H1 (cell line): Measurements from ENCODE around the gene SLC1A1. TPM values are rescaled to one million over a fixed set of nuclear protein-coding genes. Genes with fewer than 3 reads are reported as not detected.

Experiments used
- CTCF ChIA-PET: fragments of 300-600 bp; sonication (Branson Sonifier 250); formaldehyde crosslinking; loops from one replicate; lab custom pipeline; 2021; ENCODE audit not compliant: partially characterized antibody; lab: Charles Lee
- POLR2A ChIA-PET: fragments of 300-600 bp; sonication (Branson Sonifier 250); formaldehyde crosslinking; loops from one replicate; lab custom pipeline; 2021; ENCODE audit warnings: inconsistent platforms; ENCODE audit not compliant: partially characterized antibody; lab: Charles Lee
- DNase-seq, 2 experiments: peaks; one replicate each; pipeline versions ENCODE4 v3.0.0 to v3.0.0-alpha.2; 2010 to 2022; ENCODE audit warnings: low spot score in 2 of 2, low read depth in 1 of 2, mixed read lengths in 1 of 2
- FAIRE-seq: peaks from 2 replicates; lab custom pipeline; 2011; peaks lifted over from hg19 to GRCh38; lab: Jason Lieb, UNC
- H2AFZ ChIP-seq: 2 replicates; pipeline ENCODE4 v1.8.1; 2012; ENCODE audit warnings: low read length, inconsistent platforms
- H2AK5ac ChIP-seq: 2 replicates; pipeline ENCODE4 v1.6.1; 2013; ENCODE audit warnings: low read depth, low read length
- H2BK120ac ChIP-seq: replicated peaks from 2 replicates; pipeline ENCODE3; 2013; ENCODE audit warnings: low read depth, low read length, inconsistent platforms
- H2BK12ac ChIP-seq: 2 replicates; pipeline ENCODE4 v1.6.1; 2013; ENCODE audit warnings: low read depth, low read length
- H2BK15ac ChIP-seq: 2 replicates; pipeline ENCODE4 v1.6.1; 2013; ENCODE audit warnings: low read length
- H2BK20ac ChIP-seq: 2 replicates; pipeline ENCODE4 v1.6.1; 2013; ENCODE audit warnings: low read length
- H2BK5ac ChIP-seq: 2 replicates; pipeline ENCODE4 v1.6.1; 2013; ENCODE audit warnings: low read depth, low read length
- H3K14ac ChIP-seq: 2 replicates; pipeline ENCODE4 v1.6.1; 2013; ENCODE audit warnings: inconsistent platforms; ENCODE audit not compliant: insufficient read length
- H3K18ac ChIP-seq: 2 replicates; pipeline ENCODE4 v1.6.1; 2013; ENCODE audit warnings: low read length; ENCODE audit errors: extremely low read depth
- H3K23ac ChIP-seq: 2 replicates; pipeline ENCODE4 v1.6.1; 2013; ENCODE audit warnings: inconsistent platforms; ENCODE audit not compliant: insufficient read length
- H3K23me2 ChIP-seq: 2 replicates; pipeline ENCODE4 v1.6.1; 2013; ENCODE audit warnings: low read depth, low read length
- H3K27ac ChIP-seq: 2 replicates; pipeline ENCODE4 v1.6.1; 2011; ENCODE audit warnings: low read depth, low read length, inconsistent platforms
- H3K27me3 ChIP-seq, 4 experiments: replicated peaks in 1 of 4; 1 replicate in 1 of 4; 2 replicates in 3 of 4; pipeline versions ENCODE4 v1.6.1 to v1.8.1; 2011 to 2013; ENCODE audit warnings: low read length in 3 of 4, mild to moderate bottlenecking in 3 of 4, inconsistent platforms in 2 of 4, mixed read lengths in 2 of 4, moderate library complexity in 1 of 4; ENCODE audit not compliant: control insufficient read depth in 3 of 4, insufficient read depth in 3 of 4; ENCODE audit errors: extremely low read depth in 1 of 4
- H3K36me3 ChIP-seq, 4 experiments: 2 replicates each; pipeline versions ENCODE4 v1.6.1 to v1.8.1; 2011 to 2013; ENCODE audit warnings: mild to moderate bottlenecking in 4 of 4, low read length in 3 of 4, moderate library complexity in 2 of 4, control low read depth in 1 of 4, inconsistent platforms in 1 of 4; ENCODE audit not compliant: insufficient read depth in 4 of 4, control insufficient read depth in 2 of 4
- H3K4ac ChIP-seq: replicated peaks from 2 replicates; pipeline ENCODE3; 2013; ENCODE audit warnings: low read length, low read depth, mixed read lengths, inconsistent platforms; ENCODE audit not compliant: insufficient read length
- H3K4me1 ChIP-seq, 4 experiments: replicated peaks in 1 of 4; 1 replicate in 1 of 4; 2 replicates in 3 of 4; pipeline versions ENCODE4 v1.6.1 to v1.8.1; 2011 to 2013; ENCODE audit warnings: low read length in 3 of 4, inconsistent platforms in 2 of 4, mixed read lengths in 1 of 4; ENCODE audit not compliant: insufficient read depth in 4 of 4, control insufficient read depth in 3 of 4
- H3K4me2 ChIP-seq, 2 experiments: 2 replicates each; pipeline versions ENCODE4 v1.6.1 to v1.8.1; 2011 to 2013; ENCODE audit warnings: low read depth in 2 of 2, low read length in 2 of 2, control low read depth in 1 of 2, inconsistent platforms in 1 of 2, mild to moderate bottlenecking in 1 of 2; ENCODE audit not compliant: insufficient read depth in 1 of 2
- H3K4me3 ChIP-seq, 4 experiments: fragments of 200-600, 300-600 bp in 1 of 4; sonication (generic), shearing (Covaris generic), sonication (Bioruptor Twin) in 1 of 4; 2 replicates each; pipeline versions ENCODE4 v1.5.1 to v1.8.1; 2011 to 2016; ENCODE audit warnings: low read length in 4 of 4, low read depth in 3 of 4, control low read depth in 2 of 4, inconsistent platforms in 2 of 4, mild to moderate bottlenecking in 2 of 4, mixed read lengths in 1 of 4, moderate library complexity in 1 of 4; ENCODE audit not compliant: insufficient read depth in 2 of 4; ENCODE audit errors: extremely low read depth in 1 of 4
- H3K56ac ChIP-seq: replicated peaks from 2 replicates; pipeline ENCODE3; 2013; ENCODE audit warnings: low read depth, mild to moderate bottlenecking, mixed read lengths, low read length, inconsistent platforms; ENCODE audit not compliant: insufficient read length
- H3K79me1 ChIP-seq: 2 replicates; pipeline ENCODE4 v1.6.1; 2013; ENCODE audit warnings: low read depth, low read length, control low read depth
- H3K79me2 ChIP-seq, 2 experiments: 2 replicates each; pipeline versions ENCODE4 v1.6.1 to v1.8.1; 2012 to 2013; ENCODE audit warnings: low read length in 2 of 2, mild to moderate bottlenecking in 2 of 2, inconsistent platforms in 1 of 2; ENCODE audit not compliant: insufficient read depth in 2 of 2, control insufficient read depth in 1 of 2
- H3K9ac ChIP-seq, 4 experiments: replicated peaks in 1 of 4; 1 replicate in 1 of 4; 2 replicates in 3 of 4; pipeline versions ENCODE4 v1.6.1 to v1.8.1; 2011 to 2013; ENCODE audit warnings: low read depth in 3 of 4, low read length in 3 of 4, control low read depth in 2 of 4, mild to moderate bottlenecking in 2 of 4, moderate library complexity in 2 of 4, inconsistent platforms in 1 of 4; ENCODE audit errors: extremely low read depth in 1 of 4
- H3K9me3 ChIP-seq, 2 experiments: 2 replicates each; pipeline versions ENCODE4 v1.6.1 to v1.8.1; 2012 to 2013; ENCODE audit warnings: mild to moderate bottlenecking in 2 of 2, moderate library complexity in 2 of 2, control low read depth in 1 of 2, inconsistent platforms in 1 of 2, low read depth in 1 of 2, low read length in 1 of 2, mixed read lengths in 1 of 2; ENCODE audit not compliant: insufficient read depth in 2 of 2
- H4K20me1 ChIP-seq, 2 experiments: replicated peaks in 1 of 2; 2 replicates each; pipeline versions ENCODE3 to v1.8.1; 2011 to 2013; ENCODE audit warnings: inconsistent platforms in 2 of 2, low read length in 2 of 2, mild to moderate bottlenecking in 1 of 2; ENCODE audit not compliant: insufficient read depth in 2 of 2, control insufficient read depth in 1 of 2
- H4K5ac ChIP-seq: 2 replicates; pipeline ENCODE4 v1.6.1; 2013; ENCODE audit warnings: low read length, low read depth, mixed read lengths, inconsistent platforms; ENCODE audit not compliant: insufficient read length
- H4K8ac ChIP-seq: 2 replicates; pipeline ENCODE4 v1.8.0; 2013; ENCODE audit warnings: mild to moderate bottlenecking, moderate library complexity, low read length, inconsistent platforms; ENCODE audit not compliant: insufficient read depth; ENCODE audit errors: extremely low read depth
- H4K91ac ChIP-seq: replicated peaks from 2 replicates; pipeline ENCODE3; 2013; ENCODE audit warnings: low read length, mixed read lengths, inconsistent platforms; ENCODE audit not compliant: insufficient read length
- CBX8 ChIP-seq: fragments of 300-800, 300-1000 bp; sonication (generic); IDR thresholded peaks from 2 replicates; pipeline ENCODE4 v1.7.1; 2016; ENCODE audit warnings: low read depth, low read length, borderline replicate concordance
- CEBPB ChIP-seq: IDR thresholded peaks from 2 replicates; pipeline ENCODE4 v1.6.1; 2012; ENCODE audit warnings: low read depth, low read length
- KDM5A ChIP-seq: fragments of 200-600 bp; IDR thresholded peaks from 2 replicates; pipeline ENCODE4 v1.7.1; 2012; ENCODE audit warnings: mild to moderate bottlenecking, low read length, inconsistent platforms, mixed read lengths
- POU5F1 ChIP-seq: IDR thresholded peaks from 2 replicates; pipeline ENCODE4 v1.6.1; 2011; ENCODE audit warnings: low read depth, mild to moderate bottlenecking, low read length, moderate library complexity
- TEAD4 ChIP-seq: IDR thresholded peaks from 2 replicates; pipeline ENCODE4 v1.6.1; 2012; ENCODE audit warnings: low read depth, low read length, inconsistent platforms, mixed read lengths
- USF2 ChIP-seq: IDR thresholded peaks from 2 replicates; pipeline ENCODE4 v1.6.1; 2011; ENCODE audit warnings: low read length, improper control_type of control experiment
- WGBS, 2 experiments: shearing (Covaris generic) in 1 of 2; methylation state at CpG; one replicate each; pipeline versions ENCODE4 v1.1.6 to v1.1.7; 2013 to 2015; ENCODE audit warnings: low lambda C conversion rate in 2 of 2, mixed read lengths in 2 of 2, inconsistent platforms in 1 of 2, low coverage in 1 of 2, missing lambda C conversion rate in 1 of 2; ENCODE audit not compliant: insufficient replicate concordance in 2 of 2, insufficient coverage in 1 of 2, insufficient read length in 1 of 2; ENCODE audit errors: extremely low coverage in 1 of 2, missing lambda C conversion rate in 1 of 2; 5-methylcytosine and 5-hydroxymethylcytosine counted together
- polyA plus RNA-seq, 7 experiments: library from polyadenylated mRNA; depleted of rRNA in 3 of 7; stranded (reverse) in 5 of 7; unstranded in 2 of 7; fragments of >200 nt in 5 of 7; fragments of 200-250 nt in 2 of 7; gene quantifications; 1 replicate in 5 of 7; 2 replicates in 1 of 7; 4 replicates in 1 of 7; pipeline versions ENCODE4 v1.2.1 to v1.2.3, GENCODE V29; 2011 to 2013; ENCODE audit warnings: missing spikeins in 2 of 7, mixed read lengths in 2 of 7
- total RNA-seq: library from RNA; stranded (reverse); fragmentation: NEBNext Ultra II Directional; extraction: Animal tissue kit (Norgen Biotek cat#: 25700); gene quantifications from 2 replicates; pipeline ENCODE4 v1.2.1, GENCODE V29; 2021

Gene SLC1A1
- total and polyA plus RNA-seq, 2 of the 8 experiments (the other 6 are each of a cell fraction or from before 2014, with no cell fraction given) = 4.7 to 11.7 TPM

GRCh38 chr9:4461437-4461836, 28.8 kb upstream of the SLC1A1 start:
- Histone ChIP-seq H3K27ac (no peak overlapping the region), H3K79me2 (no peaks in the 10 kb centered on the region), H2BK15ac (no peak overlapping the region), H3K23ac (no peak overlapping the region), H3K4me1 (no peaks in the 10 kb centered on the region), H3K36me3 (no peaks in the 10 kb centered on the region), H2AFZ (no peak overlapping the region), H4K91ac (no peak overlapping the region), H2BK12ac (no peak overlapping the region), H3K18ac (no peak overlapping the region), H3K23me2 (no peaks in the 10 kb centered on the region), H4K20me1 (no peaks in the 10 kb centered on the region), H3K4me2 (no peak overlapping the region), H3K27me3 (no peaks in the 10 kb centered on the region), H3K9me3 (peaks cover 0 to under 1% of the 10 kb centered on the region in 2 experiments; a peak in 1 of 4 replicates), H2BK120ac (no peak overlapping the region), H2AK5ac (no peak overlapping the region), H3K9ac (no peak overlapping the region), H3K56ac (no peak overlapping the region), H4K8ac (no peak overlapping the region), H2BK5ac (no peak overlapping the region), H2BK20ac (no peak overlapping the region), H3K4ac (no peak overlapping the region), H3K79me1 (no peaks in the 10 kb centered on the region), H3K14ac (no peak overlapping the region), H4K5ac (no peak overlapping the region), H3K4me3 (no peak overlapping the region)
- FAIRE-seq = no peak
- ChIA-PET POLR2A (no interaction called here), CTCF (interaction anchor here (1.1 kb wide), 1 partner anchor 13 kb away, joined by 3 read pairs; no protein-coding TSS in a partner anchor)
- WGBS, 2 experiments = 89% methylated on average over 2 of the region's 2 CpGs; no CpG with 5 or more reads in 1 of the 2 experiments
- TF ChIP-seq USF2 (peak; percentile 40; the same call in 1 of the 2 replicates), POU5F1 (no peak), CBX8 (no peak), CEBPB (no peak), TEAD4 (no peak), KDM5A (no peak)
- no peak for DNase-seq
